ENCODE data around the gene BID. TPM values are rescaled to one million over a fixed set of nuclear protein-coding genes. Genes with fewer than 3 reads are reported as not detected.

The BID gene
- total and polyA plus RNA-seq, 10 of the 15 experiments (the other 5 are each of a cell fraction or from before 2014, with no cell fraction given), result 7.9 to 241 (median 136) TPM

DNA sequence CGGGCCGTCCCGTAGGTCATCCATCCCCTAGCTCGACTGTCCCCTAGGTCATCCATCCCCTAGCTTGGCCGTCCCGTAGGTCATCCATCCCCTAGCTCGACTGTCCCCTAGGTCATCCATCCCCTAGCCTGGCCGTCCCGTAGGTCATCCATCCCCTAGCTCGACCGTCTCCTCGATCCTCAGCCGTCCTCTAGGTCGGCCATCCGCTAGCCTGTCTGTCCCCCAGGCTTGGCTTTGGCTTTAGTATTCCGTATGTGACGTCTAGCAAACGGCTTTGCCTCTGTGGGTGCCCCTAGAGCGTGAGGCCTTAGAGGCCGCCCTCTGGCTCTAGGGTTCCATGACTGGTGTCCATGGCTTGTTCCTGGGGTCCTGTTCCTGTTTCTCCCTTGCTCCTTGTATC is 40.6 kb upstream of the BID start (continued):
- TF ChIP-seq RAD21 (IDR thresholded peaks at IDR 0.05; ENCODE audit: insufficient read depth, low read depth, low read length) (no peak), NFXL1 (IDR thresholded peaks at IDR 0.05; ENCODE audit: borderline replicate concordance) (no peak), POLR2AphosphoS2 (IDR thresholded peaks at IDR 0.05; ENCODE audit: low read depth, low read length) (no peak)
- TF ChIP-seq, protein P1, sequence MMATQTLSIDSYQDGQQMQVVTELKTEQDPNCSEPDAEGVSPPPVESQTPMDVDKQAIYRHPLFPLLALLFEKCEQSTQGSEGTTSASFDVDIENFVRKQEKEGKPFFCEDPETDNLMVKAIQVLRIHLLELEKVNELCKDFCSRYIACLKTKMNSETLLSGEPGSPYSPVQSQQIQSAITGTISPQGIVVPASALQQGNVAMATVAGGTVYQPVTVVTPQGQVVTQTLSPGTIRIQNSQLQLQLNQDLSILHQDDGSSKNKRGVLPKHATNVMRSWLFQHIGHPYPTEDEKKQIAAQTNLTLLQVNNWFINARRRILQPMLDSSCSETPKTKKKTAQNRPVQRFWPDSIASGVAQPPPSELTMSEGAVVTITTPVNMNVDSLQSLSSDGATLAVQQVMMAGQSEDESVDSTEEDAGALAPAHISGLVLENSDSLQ (IDR thresholded peaks at IDR 0.05), result no peak

DNA sequence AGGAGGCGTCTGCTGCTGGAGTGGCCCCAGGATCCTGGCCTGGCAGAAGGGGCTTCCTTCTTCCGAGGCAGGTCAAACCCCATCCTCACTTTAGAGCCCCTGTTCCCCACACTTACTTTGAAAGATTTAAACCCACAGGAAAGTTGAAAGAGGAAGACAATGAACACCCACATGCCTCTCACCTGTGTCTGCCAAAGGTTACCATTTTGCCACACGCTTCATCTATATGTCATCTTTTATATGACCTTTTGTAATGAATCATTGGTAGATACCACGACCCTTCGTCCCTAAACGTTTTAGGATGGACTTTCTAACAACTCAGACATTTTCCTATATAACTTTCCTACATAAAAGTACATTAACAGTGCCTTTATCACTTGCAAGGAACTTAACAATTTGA is 39.8 kb upstream of the BID start:
- no peaks in the 10 kb centered on the region for H3K27me3 ChIP-seq (replicated peaks in 1 of 2; ENCODE audit: control insufficient read depth in 2 of 2, insufficient read depth in 2 of 2, low read length in 1 of 2)
- no peak overlapping the region for H3K4me3 ChIP-seq
- in situ Hi-C loops (cut with MboI) (no loop called here), intact Hi-C loops (cut with micrococcal nuclease; ENCODE audit: unreplicated experiment) (no loop called here)
- H2AFZ ChIP-seq (ENCODE audit: control insufficient read depth, low read depth, low read length), result no peak overlapping the region
- ChIA-PET POLR2A (no interaction called here), SMC1A (ENCODE audit: uncharacterized antibody, unreplicated experiment) (no interaction called here), CTCF (no interaction called here), RAD21 (ENCODE audit: unreplicated experiment) (no interaction called here)
- BruUV-seq (replicated peaks), result no TSS peak
- WGBS (ENCODE audit: insufficient coverage, insufficient replicate concordance, low lambda C conversion rate, missing lambda C conversion rate), result 40% methylated on average over 6 of the region's 6 CpGs
- ATAC-seq, result no peak
- no peak overlapping the region for H3K27ac ChIP-seq (ENCODE audit: control insufficient read depth, insufficient read depth)
- no peaks in the 10 kb centered on the region for H3K4me1 ChIP-seq (ENCODE audit: control insufficient read depth, insufficient read depth, low read length)
- no peak for FAIRE-seq
- no peaks in the 10 kb centered on the region for H3K79me2 ChIP-seq (ENCODE audit: control insufficient read depth, insufficient read depth, low read length)
- DNase-seq (ENCODE audit: low read depth, low spot score), result no peak
- H3K36me3 ChIP-seq (ENCODE audit: control insufficient read depth in 2 of 2, insufficient read depth in 2 of 2, low read length in 1 of 2), result peaks cover 7 to 32% of the 10 kb centered on the region in 2 experiments
- no peak overlapping the region for H3K4me2 ChIP-seq (ENCODE audit: control insufficient read depth, insufficient read depth)
- no peak overlapping the region for H3K9ac ChIP-seq (ENCODE audit: control insufficient read depth, insufficient read depth, low read length)
- H4K20me1 ChIP-seq (ENCODE audit: control insufficient read depth, insufficient read depth), result no peaks in the 10 kb centered on the region
- H3K9me3 ChIP-seq (replicated peaks; ENCODE audit: control insufficient read depth, insufficient read depth, low read length), result no peaks in the 10 kb centered on the region
- TF ChIP-seq FOXK2 (IDR thresholded peaks at IDR 0.05), result no peak
- TF ChIP-seq, protein P2, sequence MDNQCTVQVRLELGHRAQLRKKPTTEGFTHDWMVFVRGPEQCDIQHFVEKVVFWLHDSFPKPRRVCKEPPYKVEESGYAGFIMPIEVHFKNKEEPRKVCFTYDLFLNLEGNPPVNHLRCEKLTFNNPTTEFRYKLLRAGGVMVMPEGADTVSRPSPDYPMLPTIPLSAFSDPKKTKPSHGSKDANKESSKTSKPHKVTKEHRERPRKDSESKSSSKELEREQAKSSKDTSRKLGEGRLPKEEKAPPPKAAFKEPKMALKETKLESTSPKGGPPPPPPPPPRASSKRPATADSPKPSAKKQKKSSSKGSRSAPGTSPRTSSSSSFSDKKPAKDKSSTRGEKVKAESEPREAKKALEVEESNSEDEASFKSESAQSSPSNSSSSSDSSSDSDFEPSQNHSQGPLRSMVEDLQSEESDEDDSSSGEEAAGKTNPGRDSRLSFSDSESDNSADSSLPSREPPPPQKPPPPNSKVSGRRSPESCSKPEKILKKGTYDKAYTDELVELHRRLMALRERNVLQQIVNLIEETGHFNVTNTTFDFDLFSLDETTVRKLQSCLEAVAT (IDR thresholded peaks at IDR 0.05), result no peak
- no peak for TF ChIP-seq WRNIP1 (IDR thresholded peaks at IDR 0.05; ENCODE audit: borderline replicate concordance, low read depth, low read length)
- TF ChIP-seq EGR1 (IDR thresholded peaks at IDR 0.05; ENCODE audit: borderline replicate concordance in 1 of 2, low read depth in 2 of 2, low read length in 2 of 2), result no peak
- no peak for TF ChIP-seq GABPA (IDR thresholded peaks at IDR 0.05; ENCODE audit: low read depth)
- no peak for TF ChIP-seq NFYB (IDR thresholded peaks at IDR 0.05; ENCODE audit: insufficient read depth, low read depth, low read length)
- no peak for TF ChIP-seq CBX5 (IDR thresholded peaks at IDR 0.05; ENCODE audit: low read depth)
- no peak for TF ChIP-seq ESRRA (IDR thresholded peaks at IDR 0.05; ENCODE audit: low read length)
- no peak for TF ChIP-seq KLF5 (IDR thresholded peaks at IDR 0.05; ENCODE audit: partially characterized antibody)
- TF ChIP-seq NFYA (IDR thresholded peaks at IDR 0.05; ENCODE audit: borderline replicate concordance, low read depth, low read length), result no peak
- TF ChIP-seq, protein P3, sequence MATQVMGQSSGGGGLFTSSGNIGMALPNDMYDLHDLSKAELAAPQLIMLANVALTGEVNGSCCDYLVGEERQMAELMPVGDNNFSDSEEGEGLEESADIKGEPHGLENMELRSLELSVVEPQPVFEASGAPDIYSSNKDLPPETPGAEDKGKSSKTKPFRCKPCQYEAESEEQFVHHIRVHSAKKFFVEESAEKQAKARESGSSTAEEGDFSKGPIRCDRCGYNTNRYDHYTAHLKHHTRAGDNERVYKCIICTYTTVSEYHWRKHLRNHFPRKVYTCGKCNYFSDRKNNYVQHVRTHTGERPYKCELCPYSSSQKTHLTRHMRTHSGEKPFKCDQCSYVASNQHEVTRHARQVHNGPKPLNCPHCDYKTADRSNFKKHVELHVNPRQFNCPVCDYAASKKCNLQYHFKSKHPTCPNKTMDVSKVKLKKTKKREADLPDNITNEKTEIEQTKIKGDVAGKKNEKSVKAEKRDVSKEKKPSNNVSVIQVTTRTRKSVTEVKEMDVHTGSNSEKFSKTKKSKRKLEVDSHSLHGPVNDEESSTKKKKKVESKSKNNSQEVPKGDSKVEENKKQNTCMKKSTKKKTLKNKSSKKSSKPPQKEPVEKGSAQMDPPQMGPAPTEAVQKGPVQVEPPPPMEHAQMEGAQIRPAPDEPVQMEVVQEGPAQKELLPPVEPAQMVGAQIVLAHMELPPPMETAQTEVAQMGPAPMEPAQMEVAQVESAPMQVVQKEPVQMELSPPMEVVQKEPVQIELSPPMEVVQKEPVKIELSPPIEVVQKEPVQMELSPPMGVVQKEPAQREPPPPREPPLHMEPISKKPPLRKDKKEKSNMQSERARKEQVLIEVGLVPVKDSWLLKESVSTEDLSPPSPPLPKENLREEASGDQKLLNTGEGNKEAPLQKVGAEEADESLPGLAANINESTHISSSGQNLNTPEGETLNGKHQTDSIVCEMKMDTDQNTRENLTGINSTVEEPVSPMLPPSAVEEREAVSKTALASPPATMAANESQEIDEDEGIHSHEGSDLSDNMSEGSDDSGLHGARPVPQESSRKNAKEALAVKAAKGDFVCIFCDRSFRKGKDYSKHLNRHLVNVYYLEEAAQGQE (IDR thresholded peaks at IDR 0.05; ENCODE audit: low read depth, low read length), result no peak

Measured in GM12878 (cell line).